HEK293 (cell line): Measurements from ENCODE around the gene LDLRAD3.
A peak's percentile ranks its signal among the peaks of the same experiment; 100 is the strongest.
"Not testable (repeated sequence)": the region's sequence is repeated elsewhere in the genome, so short reads cannot be mapped to it uniquely, and the experiment has no call there.

Source experiments
- CTCF ChIA-PET: fragments of 350-600 bp; formaldehyde crosslinking; extraction: SDS; loops from one replicate; lab custom pipeline; 2021; ENCODE audit warnings: antibody characterized with exemption; lab: Yijun Ruan, JAX
- POLR2A ChIA-PET: fragments of 300-600 bp; formaldehyde crosslinking; extraction: SDS; loops from one replicate; lab custom pipeline; 2020; ENCODE audit warnings: antibody characterized with exemption, inconsistent platforms; lab: Yijun Ruan, JAX
- H3K27ac ChIP-seq: fragments of 200-500 bp; sonication (Bioruptor generic); 2 replicates; pipeline ENCODE4 v1.5.1; 2014; ENCODE audit warnings: low read depth, low read length, control low read depth, inconsistent platforms; ENCODE audit errors: extremely low read depth
- H3K36me3 ChIP-seq, 2 experiments: fragments of 200-500 bp in 1 of 2; sonication (Bioruptor generic) in 1 of 2; 1 replicate in 1 of 2; 2 replicates in 1 of 2; pipeline ENCODE4 v1.5.1; 2014 to 2017; ENCODE audit warnings: inconsistent platforms in 2 of 2, low read length in 2 of 2; ENCODE audit not compliant: control insufficient read depth in 2 of 2, insufficient read depth in 1 of 2
- H3K4me1 ChIP-seq: fragments of 200-500 bp; sonication (Bioruptor generic); 2 replicates; pipeline ENCODE4 v1.5.1; 2014; ENCODE audit warnings: mild to moderate bottlenecking, low read length, inconsistent platforms; ENCODE audit not compliant: control insufficient read depth, insufficient read depth
- H3K4me3 ChIP-seq: 2 replicates; pipeline ENCODE4 v1.5.1; 2011; ENCODE audit warnings: low read depth, mild to moderate bottlenecking, control low read depth, low read length, moderate library complexity
- H3K9me3 ChIP-seq: fragments of 200-500 bp; sonication (Bioruptor generic); 2 replicates; pipeline ENCODE4 v1.5.1; 2014; ENCODE audit warnings: low read depth, low read length, inconsistent platforms; ENCODE audit not compliant: control insufficient read depth, insufficient read depth
- BCL6B ChIP-seq: fragments of 450-650 bp; formaldehyde crosslinking; IDR thresholded peaks from 2 replicates; pipeline ENCODE4 v1.5.1; 2017; ENCODE audit warnings: missing biosample characterization, missing genetic modification characterization
- GLIS1 ChIP-seq: fragments of 450-650 bp; formaldehyde crosslinking; IDR thresholded peaks from 2 replicates; pipeline ENCODE4 v1.5.1; 2016; ENCODE audit warnings: missing biosample characterization, missing genetic modification characterization
- KLF9 ChIP-seq: fragments of 450-650 bp; formaldehyde crosslinking; IDR thresholded peaks from 2 replicates; pipeline ENCODE4 v1.5.1; 2016; ENCODE audit warnings: missing biosample characterization, missing genetic modification characterization, low read depth
- SCRT2 ChIP-seq: fragments of 450-650 bp; formaldehyde crosslinking; IDR thresholded peaks from 2 replicates; pipeline ENCODE4 v1.5.1; 2016; ENCODE audit warnings: missing biosample characterization, missing genetic modification characterization
- SETDB1 ChIP-seq: IDR thresholded peaks from one replicate; pipeline ENCODE4 v1.6.1; 2017; ENCODE audit warnings: mild to moderate bottlenecking, low read length, moderate library complexity, mixed read lengths; ENCODE audit not compliant: insufficient read length
- ZFP37 ChIP-seq: fragments of 450-650 bp; formaldehyde crosslinking; IDR thresholded peaks from 2 replicates; pipeline ENCODE4 v1.5.1; 2016; ENCODE audit warnings: missing biosample characterization, missing genetic modification characterization
- ZNF138 ChIP-seq: fragments of 450-650 bp; formaldehyde crosslinking; IDR thresholded peaks from 2 replicates; pipeline ENCODE4 v1.5.1; 2016; ENCODE audit warnings: missing biosample characterization, missing genetic modification characterization, borderline replicate concordance
- ZNF146 ChIP-seq: fragments of 450-650 bp; formaldehyde crosslinking; IDR thresholded peaks from 2 replicates; pipeline ENCODE4 v1.5.1; 2016; ENCODE audit warnings: missing biosample characterization, missing genetic modification characterization
- ZNF280C ChIP-seq: fragments of 450-650 bp; formaldehyde crosslinking; IDR thresholded peaks from 2 replicates; pipeline ENCODE4 v1.5.1; 2016; ENCODE audit warnings: missing biosample characterization, missing genetic modification characterization
- ZNF292 ChIP-seq: fragments of 450-650 bp; formaldehyde crosslinking; IDR thresholded peaks from 2 replicates; pipeline ENCODE4 v1.5.1; 2016; ENCODE audit warnings: low read depth, missing biosample characterization, missing genetic modification characterization, borderline replicate concordance
- ZNF335 ChIP-seq: fragments of 450-650 bp; formaldehyde crosslinking; conservative IDR thresholded peaks from 2 replicates; pipeline ENCODE4 v1.5.1; 2016; ENCODE audit warnings: missing biosample characterization, missing genetic modification characterization
- ZNF362 ChIP-seq: fragments of 450-650 bp; formaldehyde crosslinking; IDR thresholded peaks from 2 replicates; pipeline ENCODE4 v1.5.1; 2016; ENCODE audit warnings: missing biosample characterization, missing genetic modification characterization
- ZNF544 ChIP-seq: fragments of 450-650 bp; formaldehyde crosslinking; IDR thresholded peaks from 2 replicates; pipeline ENCODE4 v1.5.0; 2017; ENCODE audit warnings: missing biosample characterization, missing genetic modification characterization
- ZNF670 ChIP-seq: fragments of 450-650 bp; formaldehyde crosslinking; IDR thresholded peaks from 2 replicates; pipeline ENCODE4 v1.5.1; 2016; ENCODE audit warnings: missing biosample characterization, missing genetic modification characterization, low read depth
- ZSCAN5A ChIP-seq: fragments of 450-650 bp; formaldehyde crosslinking; IDR thresholded peaks from 2 replicates; pipeline ENCODE4 v1.5.1; 2016; ENCODE audit warnings: missing biosample characterization, missing genetic modification characterization

The LDLRAD3 gene

GRCh38 chr11:35906277-35906661, 37.6 kb upstream of the LDLRAD3 start (continued):
- TF ChIP-seq BCL6B (tag by site-specific recombination) = no peak
- TF ChIP-seq ZNF280C (tag by site-specific recombination) = no peak

GRCh38 chr11:35906681-35907080, 37.2 kb upstream of the LDLRAD3 start:
- H3K4me1 ChIP-seq = no peaks in the 10 kb centered on the region
- no peak overlapping the region for H3K27ac ChIP-seq
- no peaks in the 10 kb centered on the region for H3K9me3 ChIP-seq
- H3K36me3 ChIP-seq = no peaks in the 10 kb centered on the region
- ChIA-PET POLR2A (no interaction called here), CTCF (no interaction called here)
- TF ChIP-seq ZNF138 (tag by site-specific recombination) (no peak), ZNF670 (tag by site-specific recombination) (no peak), SCRT2 (tag by site-specific recombination) (no peak), SETDB1 (peak; percentile 38), KLF9 (no peak)
- H3K4me3 ChIP-seq = no peak overlapping the region

GRCh38 chr11:35907648-35908431, 36.0 kb upstream of the LDLRAD3 start:
- Histone ChIP-seq H3K36me3 (no peaks in the 10 kb centered on the region), H3K27ac (no peak overlapping the region), H3K4me1 (no peaks in the 10 kb centered on the region), H3K9me3 (no peaks in the 10 kb centered on the region), H3K4me3 (no peak overlapping the region)
- POLR2A ChIA-PET = no interaction called here
- CTCF ChIA-PET = interaction anchor here (0.7 kb wide), 1 partner anchor 420 kb away, joined by 3 read pairs; no protein-coding TSS in a partner anchor
- no peak for TF ChIP-seq ZNF292 (tag by site-specific recombination)
- no peak for TF ChIP-seq ZSCAN5A (tag by site-specific recombination)
- TF ChIP-seq ZNF362 = no peak
- TF ChIP-seq ZFP37 (tag by site-specific recombination) = no peak
- peak; percentile 46 for TF ChIP-seq SETDB1
- TF ChIP-seq ZNF146 (tag by site-specific recombination) = no peak
- TF ChIP-seq ZNF544 (tag by site-specific recombination) = no peak

GRCh38 chr11:35908432-35908771, 35.5 kb upstream of the LDLRAD3 start:
- POLR2A ChIA-PET, H3K4me1 ChIP-seq: not testable (repeated sequence)

More at GRCh38 chr11:35908432-35908771, 35.5 kb upstream of the LDLRAD3 start:
- H3K36me3 ChIP-seq, CTCF ChIA-PET, H3K9me3 ChIP-seq, H3K27ac ChIP-seq, H3K4me3 ChIP-seq: not testable (repeated sequence)
- TF ChIP-seq GLIS1 = peak; percentile 25; the same call in 1 of the 2 replicates
- TF ChIP-seq ZNF335 (tag by site-specific recombination) = 0 out of 2 replicates have a peak, but pooled peaks have one; percentile 13
- TF ChIP-seq SETDB1 = peak; percentile 3
